Transverse colon (tissue), 4 donors: ENCODE data around the gene DVL1. TPM values are rescaled to one million over a fixed set of nuclear protein-coding genes. Genes with fewer than 3 reads are reported as not detected.

Source experiments
- DNase-seq: peaks from one replicate; pipeline ENCODE4 v3.0.0-alpha.2; 2019
- H3K27ac ChIP-seq, 4 donors: fragments of 200-600 bp; sonication (generic); 2 replicates each; pipeline ENCODE4 v1.5.1; 2016 to 2018; ENCODE audit warnings: inconsistent platforms in 4 of 4
- H3K27me3 ChIP-seq: fragments of 200-600 bp; sonication (generic); 2 replicates; pipeline ENCODE4 v1.5.1; 2017; ENCODE audit warnings: inconsistent platforms
- H3K36me3 ChIP-seq, 4 donors: fragments of 200-600 bp; sonication (generic); 2 replicates each; pipeline ENCODE4 v1.5.1; 2017 to 2019; ENCODE audit warnings: inconsistent platforms in 4 of 4
- H3K4me1 ChIP-seq, 4 donors: fragments of 200-600 bp; sonication (generic); 2 replicates each; pipeline ENCODE4 v1.5.1; 2017 to 2020; ENCODE audit warnings: inconsistent platforms in 4 of 4
- H3K4me3 ChIP-seq, 4 donors: fragments of 200-600 bp; sonication (generic); 1 replicate in 1 of 4; 2 replicates in 3 of 4; pipeline versions ENCODE4 v1.5.1 to v1.6.1; 2017 to 2019; ENCODE audit warnings: inconsistent platforms in 4 of 4
- H3K9me3 ChIP-seq, 2 donors: fragments of 200-600 bp; sonication (generic); 2 replicates each; pipeline ENCODE4 v1.5.1; 2017 to 2019; ENCODE audit warnings: inconsistent platforms in 2 of 2
- EP300 ChIP-seq: sonication (generic); formaldehyde crosslinking; IDR thresholded peaks from one replicate; pipeline ENCODE4 v1.6.1; 2017; ENCODE audit warnings: antibody characterized with exemption, low read depth
- POLR2A ChIP-seq: fragments of 450-650 bp; IDR thresholded peaks from one replicate; pipeline ENCODE4 v1.6.1; 2016; ENCODE audit warnings: antibody characterized with exemption, mild to moderate bottlenecking, moderate library complexity
- POLR2AphosphoS5 ChIP-seq, 3 donors: sonication (generic); formaldehyde crosslinking; IDR thresholded peaks; one replicate each; pipeline ENCODE4 v1.6.1; 2016; ENCODE audit warnings: antibody characterized with exemption in 3 of 3
- WGBS, 2 donors: methylation state at CpG; one replicate each; pipeline ENCODE4 v1.1.5; 2018; ENCODE audit warnings: low coverage in 1 of 2; 5-methylcytosine and 5-hydroxymethylcytosine counted together
- in situ Hi-C, 4 donors: fragments of 200-750 bp; cut with MboI; loops; one replicate each; pipeline versions ENCODE4 v1.15.0 to v1.15.1; 2017; ENCODE audit warnings: low sequenced_read_pairs in 3 of 4, low pct_ligation_motif_present in 1 of 4, low pct_unique_long_range_greater_than_20kb in 1 of 4
- intact Hi-C: fragments of 100-400 bp; cut with DNase I; formaldehyde crosslinking; loops from one replicate; pipeline ENCODE4 v1.15.1; 2023; ENCODE audit warnings: low total_unique reads
- total RNA-seq, 4 donors: library from RNA; depleted of rRNA; stranded (reverse); fragments of >200 nt; gene quantifications; one replicate each; pipeline ENCODE4 v1.1.0, GENCODE V29; 2016
- TF ChIP-seq, protein P1 (sequence below), 5 experiments: fragments of 200-600 bp in 3 of 5; fragments of 450-650 bp in 2 of 5; sonication (generic) in 3 of 5; IDR thresholded peaks; 1 replicate in 2 of 5; 2 replicates in 3 of 5; pipeline ENCODE4 v1.5.1; 2016 to 2017; ENCODE audit warnings: antibody characterized with exemption in 5 of 5, inconsistent platforms in 3 of 5, mild to moderate bottlenecking in 2 of 5, moderate library complexity in 1 of 5

DVL1 gene
- total RNA-seq, 4 donors from 2014 or later: 103 to 182 (median 115) TPM

DNA sequence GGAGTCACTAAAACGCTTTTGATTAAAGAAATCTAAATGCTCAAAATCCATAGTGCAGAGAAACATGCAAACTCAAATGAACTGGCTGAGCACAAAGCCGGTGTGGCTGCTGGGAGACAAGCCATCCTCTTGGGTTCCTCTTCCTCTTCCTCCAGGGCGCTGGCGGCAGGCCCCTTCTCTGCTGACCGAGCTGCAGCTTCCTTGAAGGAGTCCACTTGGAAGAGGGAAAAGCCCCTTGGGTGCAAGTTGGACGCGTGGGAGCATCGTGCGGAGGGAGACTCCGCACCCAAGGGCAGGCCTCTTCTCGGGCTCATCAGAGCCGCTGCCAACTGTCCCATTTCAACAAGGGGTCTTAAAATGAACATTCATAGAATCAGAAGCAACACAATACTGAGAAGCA, 42.0 kb upstream of the DVL1 start:
- Histone ChIP-seq H3K27me3 (no peaks in the 10 kb centered on the region), H3K9me3 (no peaks in the 10 kb centered on the region), H3K4me1 (no peaks in the 10 kb centered on the region), H3K27ac (no peak overlapping the region), H3K36me3 (peaks cover 0 to 91% (median 46%) of the 10 kb centered on the region in 4 donors), H3K4me3 (no peak overlapping the region)
- intact Hi-C loops (no loop called here), in situ Hi-C loops (no loop called here)
- no peak for TF ChIP-seq POLR2A
- TF ChIP-seq EP300: no peak
- no peak for TF ChIP-seq POLR2AphosphoS5 (IDR thresholded peaks at IDR 0.05)
- TF ChIP-seq, protein P1, sequence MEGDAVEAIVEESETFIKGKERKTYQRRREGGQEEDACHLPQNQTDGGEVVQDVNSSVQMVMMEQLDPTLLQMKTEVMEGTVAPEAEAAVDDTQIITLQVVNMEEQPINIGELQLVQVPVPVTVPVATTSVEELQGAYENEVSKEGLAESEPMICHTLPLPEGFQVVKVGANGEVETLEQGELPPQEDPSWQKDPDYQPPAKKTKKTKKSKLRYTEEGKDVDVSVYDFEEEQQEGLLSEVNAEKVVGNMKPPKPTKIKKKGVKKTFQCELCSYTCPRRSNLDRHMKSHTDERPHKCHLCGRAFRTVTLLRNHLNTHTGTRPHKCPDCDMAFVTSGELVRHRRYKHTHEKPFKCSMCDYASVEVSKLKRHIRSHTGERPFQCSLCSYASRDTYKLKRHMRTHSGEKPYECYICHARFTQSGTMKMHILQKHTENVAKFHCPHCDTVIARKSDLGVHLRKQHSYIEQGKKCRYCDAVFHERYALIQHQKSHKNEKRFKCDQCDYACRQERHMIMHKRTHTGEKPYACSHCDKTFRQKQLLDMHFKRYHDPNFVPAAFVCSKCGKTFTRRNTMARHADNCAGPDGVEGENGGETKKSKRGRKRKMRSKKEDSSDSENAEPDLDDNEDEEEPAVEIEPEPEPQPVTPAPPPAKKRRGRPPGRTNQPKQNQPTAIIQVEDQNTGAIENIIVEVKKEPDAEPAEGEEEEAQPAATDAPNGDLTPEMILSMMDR (IDR thresholded peaks at IDR 0.05): no peak
- WGBS, 2 donors: 81 to 89% methylated on average over 5 to 12 of the region's 12 CpGs
- no peak for DNase-seq

DNA sequence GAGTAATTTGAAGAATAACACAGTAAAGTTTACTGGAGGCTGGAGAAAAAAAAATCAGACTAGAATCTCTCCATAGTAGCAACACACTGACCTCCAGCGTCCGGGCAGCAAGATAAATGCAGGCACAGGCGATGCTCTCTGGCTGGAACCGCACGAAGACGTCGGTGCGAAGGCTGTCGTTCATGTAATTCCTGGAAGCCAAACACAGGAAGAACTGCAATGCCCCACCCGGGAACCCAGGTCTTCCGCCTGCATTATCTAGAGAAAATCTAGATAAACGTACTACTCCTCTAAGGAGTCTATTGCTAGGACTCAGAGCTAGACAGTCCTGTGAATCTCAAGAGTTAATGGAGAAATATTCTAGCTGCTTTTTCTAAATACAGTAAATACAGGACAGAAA, 41.5 kb upstream of the DVL1 start:
- H3K4me3 ChIP-seq: no peak overlapping the region
- H3K36me3 ChIP-seq: peaks cover 0 to 95% (median 49%) of the 10 kb centered on the region in 4 donors
- TF ChIP-seq, protein P1 (IDR thresholded peaks at IDR 0.05): no peak
- TF ChIP-seq POLR2A: no peak
- no peak for TF ChIP-seq POLR2AphosphoS5 (IDR thresholded peaks at IDR 0.05)
- TF ChIP-seq EP300: no peak
- in situ Hi-C loops (no loop called here), intact Hi-C loops (no loop called here)
- H3K27ac ChIP-seq: no peak overlapping the region
- no peaks in the 10 kb centered on the region for H3K9me3 ChIP-seq
- H3K27me3 ChIP-seq: no peaks in the 10 kb centered on the region
- no peaks in the 10 kb centered on the region for H3K4me1 ChIP-seq
- no peak for DNase-seq
- 96 to 97% methylated on average over 4 to 12 of the region's 12 CpGs for WGBS, 2 donors

DNA sequence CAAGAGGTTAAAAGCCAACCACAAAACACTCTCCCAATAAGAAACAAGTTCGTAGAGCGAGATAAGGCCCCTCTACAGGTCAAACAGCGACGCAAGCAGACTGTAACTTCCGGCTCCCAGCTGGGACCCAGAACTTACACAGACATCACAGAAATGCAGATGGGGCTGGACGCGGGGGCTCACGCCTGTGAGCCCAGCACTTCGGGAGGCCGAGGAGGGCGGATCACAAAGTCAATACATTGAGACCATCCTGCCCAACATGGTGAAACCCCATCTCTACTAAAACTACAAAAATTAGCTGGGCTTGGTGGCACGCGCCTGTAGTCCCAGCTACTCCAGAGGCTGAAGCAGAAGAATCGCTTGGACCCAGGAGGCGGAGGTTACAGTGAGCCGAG, 38.9 kb upstream of the DVL1 start:
- no peak for DNase-seq
- peaks cover 0 to 74% (median 39%) of the 10 kb centered on the region in 4 donors for H3K36me3 ChIP-seq
- in situ Hi-C loops (no loop called here), intact Hi-C loops (no loop called here)
- no peak overlapping the region for H3K27ac ChIP-seq
- no peaks in the 10 kb centered on the region for H3K27me3 ChIP-seq
- H3K9me3 ChIP-seq: no peaks in the 10 kb centered on the region
- H3K4me3 ChIP-seq: no peak overlapping the region
- WGBS, 2 donors: 96 to 100% methylated on average over 5 to 16 of the region's 16 CpGs
- TF ChIP-seq EP300 (no peak), POLR2A (no peak), POLR2AphosphoS5 (IDR thresholded peaks at IDR 0.05) (no peak)
- TF ChIP-seq, protein P1 (IDR thresholded peaks at IDR 0.05): no peak
- H3K4me1 ChIP-seq: no peaks in the 10 kb centered on the region

DNA sequence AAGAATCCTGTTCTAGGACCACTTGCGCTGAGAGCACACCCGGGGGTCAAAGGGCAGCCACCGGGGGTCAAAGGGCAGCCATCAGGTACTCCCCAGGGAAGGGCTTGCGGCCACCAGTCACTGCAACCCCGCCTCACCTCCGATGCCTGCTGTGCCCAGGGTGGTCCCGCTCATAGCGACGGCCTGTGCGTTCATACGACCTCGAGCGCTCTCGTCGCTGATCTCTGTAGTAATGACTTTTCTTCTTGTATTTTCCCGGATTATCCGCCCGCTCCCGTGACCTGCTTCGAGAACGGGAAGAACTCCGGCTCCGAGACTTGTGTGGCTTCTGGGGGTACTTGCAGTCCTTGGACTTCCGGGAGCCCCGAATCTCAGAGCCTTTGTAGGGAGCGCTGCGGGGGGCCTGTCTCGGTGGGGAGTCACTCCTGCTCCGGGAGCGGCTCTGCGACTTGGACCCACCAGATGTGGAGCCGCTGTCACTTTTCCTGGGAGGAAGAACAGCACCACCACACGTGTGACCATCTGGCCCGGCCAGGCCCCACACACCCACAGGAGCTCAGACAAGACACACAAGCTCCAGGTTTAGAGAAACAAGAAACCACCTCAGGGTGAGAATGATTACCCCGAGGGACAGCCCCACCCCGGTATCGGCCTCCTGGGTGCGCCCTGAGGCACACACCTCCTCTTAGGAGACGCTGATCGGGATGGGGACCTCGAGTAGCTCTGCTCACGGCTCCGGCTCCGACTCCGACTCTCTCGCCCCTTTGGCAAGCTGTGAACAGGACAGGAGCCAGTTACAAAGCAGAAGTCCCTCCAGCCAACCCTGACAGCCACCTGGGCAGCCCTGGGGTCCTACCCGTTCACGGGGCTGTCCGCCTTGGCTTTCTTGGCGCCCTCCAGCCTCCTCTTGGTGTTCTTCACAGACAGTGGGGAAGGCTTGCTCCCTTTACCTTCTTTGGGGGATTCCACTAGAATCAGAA, 38.2 kb upstream of the DVL1 start:
- no peaks in the 10 kb centered on the region for H3K9me3 ChIP-seq
- no peaks in the 10 kb centered on the region for H3K27me3 ChIP-seq
- no peak for DNase-seq
- WGBS, 2 donors: 96% methylated on average over 49 of the region's 50 CpGs; no CpG with 5 or more reads in 1 of the 2 donors
- no peaks in the 10 kb centered on the region for H3K4me1 ChIP-seq
- in situ Hi-C loops (no loop called here), intact Hi-C loops (no loop called here)
- H3K4me3 ChIP-seq: no peak overlapping the region
- peaks cover 0 to 67% (median 35%) of the 10 kb centered on the region in 4 donors for H3K36me3 ChIP-seq
- no peak for TF ChIP-seq POLR2AphosphoS5 (IDR thresholded peaks at IDR 0.05)
- TF ChIP-seq POLR2A: no peak
- TF ChIP-seq, protein P1 (IDR thresholded peaks at IDR 0.05): no peak
- TF ChIP-seq EP300: no peak
- no peak overlapping the region for H3K27ac ChIP-seq
